HEK293T (cell line): Measurements from ENCODE around the gene WDR82.

Experiments
- ARNT ChIP-seq: fragments of 450-650 bp; IDR thresholded peaks from 2 replicates; pipeline ENCODE4 v1.6.1; 2017; ENCODE audit warnings: mild to moderate bottlenecking
- BHLHE40 ChIP-seq: fragments of 450-650 bp; IDR thresholded peaks from 2 replicates; pipeline ENCODE4 v1.6.1; 2016; ENCODE audit warnings: mild to moderate bottlenecking, moderate library complexity, borderline replicate concordance
- ELF4 ChIP-seq: fragments of 450-650 bp; IDR thresholded peaks from 2 replicates; pipeline ENCODE4 v1.6.1; 2017; ENCODE audit warnings: antibody characterized with exemption
- FOXM1 ChIP-seq: fragments of 450-650 bp; IDR thresholded peaks from 2 replicates; pipeline ENCODE4 v1.6.1; 2017; ENCODE audit warnings: mild to moderate bottlenecking, borderline replicate concordance
- SUZ12 ChIP-seq: fragments of 450-650 bp; IDR thresholded peaks from 2 replicates; pipeline ENCODE4 v1.6.1; 2016; ENCODE audit warnings: mild to moderate bottlenecking
- TARDBP ChIP-seq: fragments of 450-650 bp; IDR thresholded peaks from 2 replicates; pipeline ENCODE4 v1.6.1; 2016
- ZNF384 ChIP-seq: fragments of 450-650 bp; IDR thresholded peaks from 2 replicates; pipeline ENCODE4 v1.6.1; 2016
- TF ChIP-seq, protein P1 (sequence below): fragments of 450-650 bp; IDR thresholded peaks from 2 replicates; pipeline ENCODE4 v1.6.1; 2016

GRCh38 chr3:52289338-52289746 lies 10.9 kb upstream of the WDR82 start:
- no peak for TF ChIP-seq ELF4
- TF ChIP-seq FOXM1: no peak
- no peak for TF ChIP-seq ZNF384
- no peak for TF ChIP-seq TARDBP
- no peak for TF ChIP-seq ARNT
- no peak for TF ChIP-seq BHLHE40
- TF ChIP-seq, protein P1, sequence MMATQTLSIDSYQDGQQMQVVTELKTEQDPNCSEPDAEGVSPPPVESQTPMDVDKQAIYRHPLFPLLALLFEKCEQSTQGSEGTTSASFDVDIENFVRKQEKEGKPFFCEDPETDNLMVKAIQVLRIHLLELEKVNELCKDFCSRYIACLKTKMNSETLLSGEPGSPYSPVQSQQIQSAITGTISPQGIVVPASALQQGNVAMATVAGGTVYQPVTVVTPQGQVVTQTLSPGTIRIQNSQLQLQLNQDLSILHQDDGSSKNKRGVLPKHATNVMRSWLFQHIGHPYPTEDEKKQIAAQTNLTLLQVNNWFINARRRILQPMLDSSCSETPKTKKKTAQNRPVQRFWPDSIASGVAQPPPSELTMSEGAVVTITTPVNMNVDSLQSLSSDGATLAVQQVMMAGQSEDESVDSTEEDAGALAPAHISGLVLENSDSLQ: no peak
- TF ChIP-seq SUZ12: no peak
